T-cell (primary cell): Measurements from ENCODE around the gene PROX1. TPM values are rescaled to one million over a fixed set of nuclear protein-coding genes. Genes with fewer than 3 reads are reported as not detected.

Source experiments
- ATAC-seq, 4 experiments: fragments of 200-7000 bp in 3 of 4; fragments of 150-1000 bp in 1 of 4; cut with Tn5 transposase; replicated peaks in 1 of 4; 1 replicate in 3 of 4; 2 replicates in 1 of 4; pipeline ENCODE4 v1.10.0; 2021; ENCODE audit warnings: moderate library complexity in 3 of 4, mild to moderate bottlenecking in 2 of 4, moderate number of reproducible peaks in 1 of 4
- CTCF ChIA-PET, 2 donors: fragments of 300-600 bp; sonication (Branson Sonifier 250); formaldehyde crosslinking; loops; one replicate each; lab custom pipeline; 2022; ENCODE audit warnings: antibody characterized with exemption in 2 of 2; lab: Charles Lee
- POLR2A ChIA-PET, 2 donors: fragments of 300-600 bp; sonication (Branson Sonifier 250); formaldehyde crosslinking; loops; one replicate each; lab custom pipeline; 2022; ENCODE audit warnings: antibody characterized with exemption in 2 of 2; lab: Charles Lee
- DNase-seq, 35 experiments: peaks; one replicate each; pipeline versions ENCODE4 v3.0.0 to v3.0.0-alpha.2; 2013 to 2023
- H3K27ac ChIP-seq: one replicate; pipeline ENCODE4 v1.5.1; 2013; ENCODE audit warnings: low read length
- H3K27me3 ChIP-seq, 2 experiments: replicated peaks in 1 of 2; 1 replicate in 1 of 2; 2 replicates in 1 of 2; pipeline versions ENCODE4 v1.6.1 to v1.7.0; 2013; ENCODE audit warnings: low read length in 1 of 2, mixed read lengths in 1 of 2; ENCODE audit not compliant: control insufficient read depth in 2 of 2, insufficient read depth in 2 of 2; ENCODE audit errors: extremely low read depth in 1 of 2
- H3K36me3 ChIP-seq, 2 donors: 1 replicate in 1 of 2; 2 replicates in 1 of 2; pipeline versions ENCODE4 v1.6.1 to v1.7.0; 2013; ENCODE audit warnings: low read length in 1 of 2; ENCODE audit not compliant: control insufficient read depth in 2 of 2, insufficient read depth in 1 of 2; ENCODE audit errors: extremely low read depth in 1 of 2
- H3K4me1 ChIP-seq, 2 experiments: 1 replicate in 1 of 2; 2 replicates in 1 of 2; pipeline versions ENCODE4 v1.6.1 to v1.7.0; 2013; ENCODE audit warnings: low read length in 2 of 2, mixed read lengths in 1 of 2; ENCODE audit not compliant: insufficient read depth in 2 of 2, control insufficient read depth in 1 of 2; ENCODE audit errors: extremely low read depth in 1 of 2
- H3K4me3 ChIP-seq, 2 donors: 1 replicate in 1 of 2; 2 replicates in 1 of 2; pipeline versions ENCODE4 v1.5.1 to v1.7.0; 2013; ENCODE audit warnings: mild to moderate bottlenecking in 2 of 2, low read length in 1 of 2, moderate library complexity in 1 of 2; ENCODE audit not compliant: control insufficient read depth in 1 of 2; ENCODE audit errors: extremely low read depth in 1 of 2
- H3K9me3 ChIP-seq: 2 replicates; pipeline ENCODE4 v1.7.0; 2013
- H3K27ac Mint-ChIP-seq, 2 donors: one replicate each; pipeline ENCODE4 v1.8.0; 2020 to 2021; ENCODE audit warnings: mild to moderate bottlenecking in 2 of 2, mixed read lengths in 2 of 2
- H3K27me3 Mint-ChIP-seq, 2 donors: one replicate each; pipeline ENCODE4 v1.8.0; 2021 to 2022; ENCODE audit warnings: mixed read lengths in 2 of 2
- H3K36me3 Mint-ChIP-seq: one replicate; pipeline ENCODE4 v1.8.0; 2021; ENCODE audit warnings: mixed read lengths
- H3K4me1 Mint-ChIP-seq, 3 donors: one replicate each; pipeline ENCODE4 v1.8.0; 2020 to 2022; ENCODE audit warnings: mixed read lengths in 3 of 3, mild to moderate bottlenecking in 1 of 3
- H3K4me3 Mint-ChIP-seq, 3 donors: one replicate each; pipeline ENCODE4 v1.8.0; 2020 to 2022; ENCODE audit warnings: mild to moderate bottlenecking in 3 of 3, mixed read lengths in 3 of 3, moderate library complexity in 3 of 3
- H3K9me3 Mint-ChIP-seq, 3 donors: one replicate each; pipeline ENCODE4 v1.8.0; 2020 to 2022; ENCODE audit warnings: mixed read lengths in 3 of 3
- WGBS: methylation state at CpG from one replicate; pipeline ENCODE4 v1.1.5; 2013; ENCODE audit warnings: missing lambda C conversion rate; ENCODE audit not compliant: insufficient coverage; 5-methylcytosine and 5-hydroxymethylcytosine counted together
- total RNA-seq, 35 experiments: library from RNA in 6 of 35; stranded (reverse) in 6 of 35; fragments of 120-200 nt in 1 of 35; gene quantifications; one replicate each; pipeline versions ENCODE4 v1.2.1 to v1.2.4 and lab custom pipeline; 2013 to 2026

The PROX1 gene
- total RNA-seq, 5 donors from 2014 or later (not counting 1 experiment from before 2014, with no cell fraction given) = 0.22 to 0.75 (median 0.29) TPM; not detected in 1

- Mint-ChIP-seq H3K4me1 (no peaks in the 10 kb centered on the region), H3K9me3 (no peaks in the 10 kb centered on the region), H3K4me3 (no peak overlapping the region), H3K27me3 (peaks cover 3 to 9% of the 10 kb centered on the region in 2 donors), H3K36me3 (no peaks in the 10 kb centered on the region), H3K27ac (no peak overlapping the region)
- H3K4me1 ChIP-seq = no peaks in the 10 kb centered on the region
- WGBS = no CpG with 5 or more reads among the region's 4 CpGs
- no peak overlapping the region for H3K4me3 ChIP-seq
- CTCF ChIA-PET = no interaction called here
- no peaks in the 10 kb centered on the region for H3K36me3 ChIP-seq
- ATAC-seq (no peak), DNase-seq (no peak)
- H3K9me3 ChIP-seq = no peaks in the 10 kb centered on the region
- H3K27me3 ChIP-seq = no peaks in the 10 kb centered on the region
- H3K27ac ChIP-seq = no peak overlapping the region
- POLR2A ChIA-PET = no interaction called here
Measured at GRCh38 chr1:214004795-214005194, 17.0 kb downstream of the PROX1 start.

- Mint-ChIP-seq H3K27ac (no peak overlapping the region), H3K36me3 (no peaks in the 10 kb centered on the region), H3K4me3 (no peak overlapping the region), H3K9me3 (no peaks in the 10 kb centered on the region), H3K4me1 (no peaks in the 10 kb centered on the region), H3K27me3 (peaks cover 6 to 8% of the 10 kb centered on the region in 2 donors)
- H3K9me3 ChIP-seq = no peaks in the 10 kb centered on the region
- H3K36me3 ChIP-seq = no peaks in the 10 kb centered on the region
- no peaks in the 10 kb centered on the region for H3K27me3 ChIP-seq
- no peak for DNase-seq
- no peaks in the 10 kb centered on the region for H3K4me1 ChIP-seq
- ChIA-PET CTCF (no interaction called here), POLR2A (no interaction called here)
- H3K4me3 ChIP-seq = no peak overlapping the region
- H3K27ac ChIP-seq = no peak overlapping the region
- WGBS = no CpG with 5 or more reads among the region's 3 CpGs
- ATAC-seq = no peak
Measured at GRCh38 chr1:214005708-214006107, 17.9 kb downstream of the PROX1 start.

GRCh38 chr1:214006845-214007244 is 19.1 kb downstream of the PROX1 start:
- Histone ChIP-seq H3K4me3 (no peak overlapping the region), H3K27me3 (no peaks in the 10 kb centered on the region), H3K36me3 (no peaks in the 10 kb centered on the region), H3K27ac (no peak overlapping the region), H3K9me3 (no peaks in the 10 kb centered on the region), H3K4me1 (no peaks in the 10 kb centered on the region)
- CTCF ChIA-PET = interaction anchor here in 1 of 2 donors (0.6 kb wide), 1 partner anchor 26 kb away, joined by 5 read pairs; no protein-coding TSS in a partner anchor
- no peaks in the 10 kb centered on the region for H3K4me1 Mint-ChIP-seq
- POLR2A ChIA-PET = no interaction called here
- H3K27me3 Mint-ChIP-seq = peaks cover 6 to 10% of the 10 kb centered on the region in 2 donors
- no peaks in the 10 kb centered on the region for H3K36me3 Mint-ChIP-seq
- no CpG with 5 or more reads among the region's 3 CpGs for WGBS
- no peak overlapping the region for H3K27ac Mint-ChIP-seq
- ATAC-seq (no peak), DNase-seq (no peak)
- no peaks in the 10 kb centered on the region for H3K9me3 Mint-ChIP-seq
- no peak overlapping the region for H3K4me3 Mint-ChIP-seq

GRCh38 chr1:214008347-214008746 is 20.6 kb downstream of the PROX1 start:
- H3K9me3 Mint-ChIP-seq = no peaks in the 10 kb centered on the region
- H3K27me3 Mint-ChIP-seq = peaks cover 4 to 18% of the 10 kb centered on the region in 2 donors
- DNase-seq (no peak), ATAC-seq (no peak)
- no peaks in the 10 kb centered on the region for H3K9me3 ChIP-seq
- H3K4me3 Mint-ChIP-seq = no peak overlapping the region
- no peaks in the 10 kb centered on the region for H3K36me3 ChIP-seq
- H3K4me1 ChIP-seq = no peaks in the 10 kb centered on the region
- no peaks in the 10 kb centered on the region for H3K4me1 Mint-ChIP-seq
- H3K27ac Mint-ChIP-seq = no peak overlapping the region
- H3K27me3 ChIP-seq = no peaks in the 10 kb centered on the region
- no peak overlapping the region for H3K4me3 ChIP-seq
- no peaks in the 10 kb centered on the region for H3K36me3 Mint-ChIP-seq
- CTCF ChIA-PET = no interaction called here
- H3K27ac ChIP-seq = no peak overlapping the region
- POLR2A ChIA-PET = no interaction called here
- WGBS = no CpG with 5 or more reads among the region's 3 CpGs

- CTCF ChIA-PET = interaction anchor here in 1 of 2 donors (0.6 kb wide), 1 partner anchor 373 kb away, joined by 3 read pairs; no protein-coding TSS in a partner anchor
- H3K27ac Mint-ChIP-seq = no peak overlapping the region
Measured at GRCh38 chr1:214008791-214009422, 21.1 kb downstream of the PROX1 start.

GRCh38 chr1:214009423-214010196 is 21.8 kb downstream of the PROX1 start:
- no peaks in the 10 kb centered on the region for H3K36me3 ChIP-seq
- DNase-seq = no peak
- Mint-ChIP-seq H3K27ac (no peak overlapping the region), H3K27me3 (peaks cover 3 to 18% of the 10 kb centered on the region in 2 donors), H3K4me1 (no peaks in the 10 kb centered on the region), H3K9me3 (no peaks in the 10 kb centered on the region), H3K4me3 (no peak overlapping the region), H3K36me3 (no peaks in the 10 kb centered on the region)
- H3K9me3 ChIP-seq = no peaks in the 10 kb centered on the region
- ChIA-PET POLR2A (interaction anchor here in 1 of 2 donors (0.6 kb wide), 1 partner anchor 83 kb away, joined by 3 read pairs; no protein-coding TSS in a partner anchor), CTCF (interaction anchor here in 1 of 2 donors (0.6 kb wide), 1 partner anchor 372 kb away, joined by 3 read pairs; no protein-coding TSS in a partner anchor)
- H3K27ac ChIP-seq = no peak overlapping the region
- WGBS = 78% methylated on average over 10 of the region's 14 CpGs
- no peak overlapping the region for H3K4me3 ChIP-seq
- no peak for ATAC-seq
- H3K4me1 ChIP-seq = no peaks in the 10 kb centered on the region
- no peaks in the 10 kb centered on the region for H3K27me3 ChIP-seq

More at GRCh38 chr1:214008791-214009422, 21.1 kb downstream of the PROX1 start:
- DNase-seq (no peak), ATAC-seq (no peak)
- no peak overlapping the region for H3K27ac ChIP-seq
- H3K27me3 ChIP-seq = no peaks in the 10 kb centered on the region
- Mint-ChIP-seq H3K4me3 (no peak overlapping the region), H3K27me3 (peaks cover 4 to 18% of the 10 kb centered on the region in 2 donors), H3K36me3 (no peaks in the 10 kb centered on the region), H3K9me3 (no peaks in the 10 kb centered on the region), H3K4me1 (no peaks in the 10 kb centered on the region)
- no peaks in the 10 kb centered on the region for H3K9me3 ChIP-seq
- 93% methylated on average over 3 of the region's 8 CpGs for WGBS
- H3K36me3 ChIP-seq = no peaks in the 10 kb centered on the region
- POLR2A ChIA-PET = no interaction called here
- no peaks in the 10 kb centered on the region for H3K4me1 ChIP-seq
- no peak overlapping the region for H3K4me3 ChIP-seq
